GM18520 (cell line): ENCODE results near the gene TADA2B.

Experiments
- ATAC-seq: cut with Tn5 transposase; IDR thresholded peaks from one replicate; pipeline ENCODE4 v1.9.1; 2021; ENCODE audit not compliant: unreplicated experiment

TADA2B gene

DNA sequence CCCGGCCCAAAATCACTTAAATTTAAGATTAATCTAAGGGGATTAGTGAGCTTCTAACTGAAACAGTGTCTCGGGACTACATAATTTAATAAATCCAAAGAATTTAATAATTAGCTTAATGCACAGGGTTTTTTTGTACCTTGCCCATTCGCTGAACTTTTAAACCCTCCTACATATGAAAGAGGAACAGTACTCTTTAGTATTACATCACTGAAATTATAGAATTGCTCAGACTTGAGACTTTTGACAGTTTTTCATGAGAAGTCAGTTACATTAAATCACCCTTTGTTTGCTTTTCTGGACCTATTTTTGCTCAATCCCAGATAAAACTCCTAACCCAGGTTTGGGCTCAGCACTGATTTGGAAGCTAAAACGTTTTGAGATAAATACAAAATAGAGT is 2.4 kb upstream of the TADA2B start:
- ATAC-seq: no peak

DNA sequence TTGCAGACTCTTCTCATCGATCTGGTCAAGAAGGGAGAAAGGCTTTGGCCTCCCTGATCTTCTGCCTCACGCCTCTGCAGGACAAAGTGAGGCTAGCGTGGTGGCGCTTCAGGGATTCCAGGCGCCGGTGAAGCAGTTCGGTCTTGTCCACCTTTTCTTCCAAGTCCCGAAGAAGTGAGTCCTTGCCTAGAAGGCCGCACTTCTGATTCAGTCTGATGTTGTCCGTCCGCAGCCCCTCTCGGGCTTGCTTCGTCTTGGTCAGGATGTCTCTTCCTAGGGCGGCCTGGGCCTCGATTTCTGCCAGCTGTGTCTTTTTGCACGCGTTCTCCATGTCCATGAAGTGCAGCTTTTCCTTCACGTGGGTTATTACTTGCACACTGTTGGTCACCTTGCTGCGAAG is 1.9 kb upstream of the TADA2B start:
- no peak for ATAC-seq

DNA sequence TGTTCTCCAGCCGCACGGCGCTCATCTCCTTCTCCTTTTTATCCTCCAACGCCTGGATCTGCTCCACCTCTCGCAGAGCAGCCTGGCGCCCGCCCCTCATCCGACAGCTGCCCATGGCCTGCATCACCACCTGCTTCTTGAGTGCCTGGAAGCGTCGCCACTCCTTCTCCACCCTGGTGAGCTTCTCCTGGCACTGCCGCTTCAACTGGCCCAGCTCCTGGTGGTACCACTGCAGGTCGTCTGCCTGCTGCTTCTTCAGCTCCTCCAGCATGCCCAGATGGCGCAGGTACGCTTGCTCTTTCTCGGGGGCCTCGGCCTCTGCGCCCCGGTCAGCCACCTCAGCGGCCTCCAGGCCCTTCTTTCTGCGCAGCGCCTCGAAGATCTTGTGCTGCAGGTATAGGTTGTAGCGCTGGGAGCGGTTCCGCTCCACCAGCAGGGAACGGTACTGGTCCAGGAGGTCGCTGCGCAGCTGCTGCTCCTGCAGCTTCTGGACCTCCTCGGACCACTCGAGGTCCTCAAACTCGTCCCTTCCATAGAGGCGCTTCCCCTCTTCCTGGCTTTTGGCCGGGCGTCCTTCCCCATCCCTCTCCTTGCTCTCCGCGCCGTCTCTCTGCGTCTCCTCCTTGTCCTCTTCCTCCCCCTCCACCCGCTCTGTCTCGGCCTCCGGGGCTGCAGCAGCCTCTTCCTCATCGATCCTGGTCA is 1.2 kb upstream of the TADA2B start:
- ATAC-seq: no peak

DNA sequence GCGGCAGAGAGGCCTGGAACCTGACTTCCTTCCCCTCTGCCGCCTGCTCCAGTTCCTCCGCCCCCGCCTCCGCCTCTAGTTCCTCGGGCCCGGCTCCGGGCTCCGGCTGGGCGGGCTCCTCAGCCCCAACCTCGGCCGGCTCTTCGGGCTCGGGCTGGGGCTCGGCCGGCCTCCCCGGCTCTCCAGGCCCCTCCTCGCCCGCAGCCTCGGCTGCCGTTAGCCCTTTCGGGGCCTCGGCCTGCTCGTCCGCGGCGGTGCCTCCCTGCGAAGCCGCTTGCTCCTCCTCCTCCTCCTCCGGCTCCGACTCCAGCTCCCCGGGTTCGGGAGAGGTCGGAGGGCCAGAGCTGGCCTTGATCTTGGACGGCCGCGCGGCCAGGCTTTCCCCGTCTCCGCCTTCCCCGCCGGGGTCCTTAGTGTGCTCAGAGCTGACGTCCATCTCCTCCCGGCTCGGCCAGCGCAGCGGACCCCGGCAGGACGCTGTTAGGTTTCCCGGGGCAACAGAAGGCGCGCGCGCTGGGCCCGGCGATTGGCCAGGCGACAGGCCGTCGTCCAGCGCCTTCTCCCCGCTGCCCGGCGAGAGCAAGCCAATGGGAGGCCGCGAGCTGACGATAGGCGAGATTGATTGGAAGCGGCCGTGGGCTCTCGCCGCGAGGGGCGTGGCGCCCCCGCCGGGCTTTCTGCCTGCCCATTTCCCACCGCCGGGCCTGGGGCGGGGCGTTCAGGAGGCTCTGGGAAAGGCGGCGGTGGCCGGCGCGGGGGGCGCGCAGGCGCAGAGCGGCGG is 479 bp upstream of the TADA2B start:
- peak; percentile 80 for ATAC-seq

DNA sequence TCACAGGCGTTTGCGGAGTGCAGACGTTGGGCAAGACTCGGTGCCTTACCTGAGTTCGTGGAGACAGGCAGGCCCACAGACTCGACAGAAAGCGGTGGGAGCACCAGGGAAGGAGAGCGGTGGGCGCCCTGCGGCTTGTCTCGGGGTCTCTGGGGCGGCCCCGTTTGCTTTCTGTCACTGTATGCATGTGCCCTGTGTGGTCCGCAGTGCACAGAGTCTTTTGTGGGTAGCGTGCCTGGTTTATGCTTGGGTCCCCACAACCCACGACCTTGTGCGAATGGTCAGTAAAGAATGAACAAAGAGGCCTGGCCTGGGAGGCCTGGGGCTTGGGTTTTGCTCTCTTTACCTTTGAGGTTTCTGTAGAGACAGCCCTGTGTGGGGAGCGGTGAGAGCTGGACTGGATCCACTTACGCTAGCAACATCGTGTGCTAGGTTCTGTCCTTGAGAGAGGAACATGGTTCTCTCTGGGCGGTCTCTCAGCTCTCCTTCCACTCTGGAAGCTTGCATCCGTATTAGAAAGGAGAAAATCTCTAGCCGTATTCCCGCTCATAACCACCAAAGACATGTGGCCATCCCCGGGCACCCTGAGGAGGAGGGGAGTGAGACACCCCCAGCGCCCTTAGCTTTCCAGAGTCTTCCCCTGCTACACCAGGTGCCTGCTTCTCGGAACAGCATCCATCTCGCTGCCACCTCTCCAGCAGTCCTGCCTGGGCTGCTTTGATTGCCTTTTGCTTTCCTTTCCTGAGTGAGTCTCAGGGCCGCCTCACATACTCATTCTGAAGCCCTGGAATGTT is 1.2 kb downstream of the TADA2B start:
- no peak for ATAC-seq

DNA sequence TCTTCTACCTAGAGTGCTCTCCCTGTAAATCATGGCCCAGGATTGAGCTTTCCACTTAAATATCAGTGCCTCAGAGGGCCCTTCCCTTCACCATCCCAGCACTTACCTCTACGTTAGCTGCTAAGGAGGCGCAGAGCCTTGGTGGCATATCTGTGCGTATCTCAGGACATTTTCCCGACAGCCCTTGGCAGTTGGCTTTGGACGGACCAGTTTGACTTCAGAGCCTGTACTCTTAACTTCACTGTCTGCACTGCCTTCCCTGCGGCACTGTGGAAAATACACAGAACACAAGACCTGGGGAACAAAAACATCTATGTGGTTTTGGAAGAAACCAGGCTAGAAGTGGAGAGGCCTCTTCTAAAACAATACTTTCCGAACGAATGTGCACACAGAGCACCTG is 2.4 kb downstream of the TADA2B start:
- ATAC-seq: no peak

DNA sequence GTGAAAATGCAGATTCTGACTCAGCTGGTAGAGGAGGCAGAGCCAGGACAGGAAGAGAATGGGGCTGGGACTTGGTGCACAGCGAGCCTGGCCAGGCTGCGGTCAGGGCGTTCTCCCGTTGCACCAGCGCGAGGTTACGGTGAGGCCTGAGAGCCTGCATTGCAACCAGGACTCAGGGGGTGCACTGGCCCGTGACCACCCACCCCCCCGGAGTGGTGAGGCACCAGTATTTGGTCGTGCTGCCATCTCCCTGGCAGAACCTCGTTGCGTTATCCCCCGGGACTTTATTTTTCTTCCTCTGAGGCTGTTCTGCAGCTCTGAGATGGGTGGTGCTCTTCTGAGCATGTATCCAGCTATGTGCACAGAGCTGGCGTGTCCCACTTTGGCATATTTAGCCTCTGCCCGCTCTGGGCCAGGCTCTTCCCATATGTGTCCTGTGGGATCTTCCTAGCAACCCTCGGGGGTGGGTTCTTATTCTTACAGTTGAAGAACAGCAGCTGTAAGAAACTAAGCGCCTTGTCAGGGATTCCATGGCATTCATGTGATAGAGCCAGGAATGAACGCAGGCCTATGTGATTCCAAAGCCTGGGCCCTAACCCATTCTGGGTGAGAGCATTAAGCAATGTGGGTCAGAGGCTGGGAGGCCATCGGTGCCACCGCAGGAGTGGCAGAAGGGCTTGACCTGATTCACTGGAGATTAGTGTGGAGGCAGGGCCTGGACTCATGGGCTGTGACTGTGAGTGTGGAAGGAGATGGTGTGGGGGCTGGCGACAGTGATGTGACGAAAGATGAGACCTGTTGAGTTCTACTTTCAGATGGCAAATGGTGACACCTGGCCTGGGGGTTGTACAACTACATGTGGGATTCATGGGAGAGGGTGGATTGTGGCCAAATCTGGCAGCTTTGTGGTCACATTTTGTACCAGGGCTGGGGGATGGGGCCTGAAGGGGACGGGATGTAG is 3.1 kb downstream of the TADA2B start:
- ATAC-seq: no peak

DNA sequence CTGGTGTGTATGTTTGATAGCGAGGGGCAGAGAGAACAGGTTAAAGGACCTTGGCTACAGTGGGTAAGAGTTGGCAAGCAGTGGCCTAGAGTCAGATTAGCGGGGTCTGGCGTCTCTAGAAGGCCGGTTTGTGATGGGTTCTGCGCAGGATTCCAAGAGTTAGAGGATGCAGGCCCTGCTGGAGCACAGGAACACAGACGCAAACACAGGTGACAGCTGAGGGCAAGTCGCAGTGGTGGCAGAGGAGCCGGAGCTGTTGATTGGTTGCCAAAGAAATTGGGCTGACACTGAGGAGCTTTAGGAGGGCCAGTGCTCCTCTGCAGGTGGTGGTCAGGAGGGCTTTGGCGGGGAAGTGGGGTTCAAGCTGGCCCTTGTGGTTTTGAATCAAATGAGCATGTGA is 3.8 kb downstream of the TADA2B start:
- ATAC-seq: no peak

DNA sequence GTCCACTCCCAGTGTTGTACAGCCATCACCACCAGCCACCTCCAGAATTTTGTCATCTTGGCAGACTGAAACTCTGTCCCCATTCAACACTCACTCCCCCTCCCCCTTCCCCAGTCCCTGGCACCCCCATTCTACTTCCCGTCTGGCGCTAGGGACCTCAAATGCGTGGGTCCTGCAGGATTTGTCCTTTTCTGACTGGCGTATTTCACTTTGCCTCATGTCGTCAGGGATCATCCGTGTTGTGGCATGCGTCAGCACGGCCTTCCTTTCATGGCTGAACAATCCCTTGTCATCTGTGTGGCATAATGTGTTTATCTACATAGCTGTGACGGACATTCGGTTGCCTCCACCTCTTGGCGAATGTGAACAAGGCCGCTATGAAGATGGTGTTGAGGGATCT is 5.5 kb downstream of the TADA2B start:
- no peak for ATAC-seq

DNA sequence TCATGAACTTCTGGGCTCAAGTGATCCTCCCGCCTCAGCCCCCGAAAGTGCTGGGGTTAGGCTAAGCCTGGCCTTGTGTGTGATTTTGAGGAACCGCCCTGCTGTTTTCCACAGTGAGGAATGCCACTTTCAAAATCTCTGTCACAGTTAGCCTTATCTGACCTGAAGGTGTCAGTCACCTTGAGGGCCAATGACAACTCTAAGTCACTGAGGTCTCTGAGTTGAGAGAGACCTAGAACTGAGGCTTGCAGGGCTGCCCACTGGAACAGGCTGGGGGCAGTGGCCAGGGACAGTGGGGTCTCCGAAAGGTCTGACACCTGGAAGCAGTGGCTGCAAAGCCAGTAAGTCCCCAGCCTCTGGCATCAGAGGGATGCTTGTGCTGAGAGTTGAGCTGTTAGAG is 6.1 kb downstream of the TADA2B start:
- ATAC-seq: no peak

DNA sequence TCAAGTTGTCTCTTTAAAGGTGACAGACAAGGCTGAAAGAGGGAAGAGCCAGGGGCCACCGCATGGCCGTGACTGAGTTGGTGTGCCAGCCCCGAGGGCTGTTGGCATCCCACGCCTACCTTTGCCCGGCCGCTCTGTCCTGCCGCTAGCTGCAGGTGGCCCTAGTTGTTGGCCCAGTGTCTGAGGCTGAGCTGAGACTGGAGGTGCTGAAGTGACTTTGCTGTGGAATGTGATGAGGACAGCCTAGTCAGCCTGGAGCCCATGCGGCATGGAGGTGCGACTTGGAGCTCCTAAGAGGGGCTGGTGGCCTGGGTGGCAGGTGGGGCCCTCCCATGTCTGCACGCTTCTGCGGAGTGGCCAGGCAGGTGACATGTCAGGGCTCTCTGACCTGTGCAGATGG is 6.6 kb downstream of the TADA2B start:
- no peak for ATAC-seq

DNA sequence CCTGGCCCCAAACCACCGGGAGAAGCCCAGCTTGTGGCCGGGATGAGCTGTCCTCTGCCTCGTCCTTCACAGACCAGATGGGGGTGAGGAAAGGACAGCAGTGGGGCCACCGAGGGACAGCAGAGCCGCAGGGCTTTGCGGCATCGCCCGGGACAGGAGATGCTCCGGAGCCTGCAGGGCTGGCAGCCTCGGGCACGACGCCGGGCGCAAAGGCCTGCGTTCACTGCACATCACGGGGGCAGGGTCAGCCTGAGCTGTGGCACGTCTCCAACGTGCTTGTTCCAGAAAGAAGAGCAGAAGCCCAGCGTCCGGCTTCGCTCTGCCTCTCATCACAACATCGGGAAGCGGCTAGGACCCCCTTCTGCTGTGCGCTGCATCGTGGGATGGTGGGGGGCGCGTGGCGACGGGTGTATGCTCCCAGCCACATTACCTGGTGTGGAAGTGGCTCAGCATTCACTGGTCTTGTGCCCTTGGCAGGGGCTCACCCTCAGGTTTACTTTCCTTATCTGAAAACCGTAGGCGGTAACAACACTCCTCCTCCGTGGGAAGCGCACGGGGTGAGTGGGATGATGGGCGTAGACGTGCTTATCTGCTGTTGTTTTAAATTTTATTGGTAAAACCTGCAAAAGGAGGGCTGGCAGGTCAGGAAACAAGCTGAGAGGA is 7.4 kb downstream of the TADA2B start:
- no peak for ATAC-seq

DNA sequence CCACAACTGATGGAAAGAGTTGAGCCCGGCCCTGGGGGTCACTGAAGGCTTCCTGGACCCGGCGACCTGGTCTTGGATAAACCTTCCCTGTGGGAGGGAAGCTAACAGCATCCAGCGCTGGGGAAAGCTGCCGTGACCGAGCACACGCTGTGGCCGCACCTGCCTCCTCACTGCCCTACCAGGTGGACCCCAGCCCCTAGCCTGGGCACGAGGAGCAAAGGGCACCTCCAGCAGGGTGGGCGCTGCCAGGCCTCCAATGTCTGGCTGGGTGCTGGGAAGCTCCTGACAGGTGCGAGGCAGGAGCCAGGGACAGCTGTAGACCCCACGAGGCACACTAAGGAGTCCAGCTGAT is 7.9 kb downstream of the TADA2B start:
- no peak for ATAC-seq

DNA sequence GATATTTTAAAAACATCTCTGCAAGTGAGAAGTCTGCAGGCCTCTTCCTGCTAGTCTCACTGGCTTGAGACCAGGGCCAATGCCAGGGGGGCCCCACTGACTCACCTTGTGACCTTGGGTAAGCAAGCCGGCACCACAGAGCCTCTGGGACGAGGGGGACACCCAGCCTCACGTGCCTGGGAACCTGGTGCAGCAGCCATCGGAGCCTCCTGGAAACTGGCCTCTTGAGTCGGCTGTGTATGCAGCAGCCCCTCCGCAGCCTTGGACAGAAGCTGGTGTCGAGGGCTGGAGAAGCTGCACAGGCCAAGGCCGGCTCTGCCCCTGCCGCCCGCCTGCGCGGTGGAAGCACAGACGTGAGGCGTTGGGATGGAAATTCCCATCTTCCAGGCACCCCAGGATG is 8.7 kb downstream of the TADA2B start:
- ATAC-seq: no peak

DNA sequence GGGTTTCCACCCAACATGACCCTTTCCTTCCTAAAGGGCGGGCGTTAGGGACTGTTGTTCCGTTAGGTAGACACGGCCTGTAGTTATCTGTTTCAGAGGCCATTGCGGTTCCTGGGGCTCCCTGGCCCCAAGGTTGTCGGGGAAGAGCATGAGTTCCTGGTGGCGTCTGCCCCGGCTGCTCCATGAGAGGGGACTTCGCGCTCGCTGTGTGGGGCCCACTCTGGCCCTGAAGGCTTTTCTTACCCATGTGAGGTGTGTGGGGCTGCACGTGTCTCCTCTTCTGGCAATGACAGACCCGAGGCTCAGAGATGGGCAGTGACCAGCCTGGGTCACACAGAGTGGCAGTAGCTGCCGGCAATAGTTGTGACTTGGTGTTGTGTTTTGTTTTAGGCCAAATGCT is 9.1 kb downstream of the TADA2B start:
- ATAC-seq: no peak

DNA sequence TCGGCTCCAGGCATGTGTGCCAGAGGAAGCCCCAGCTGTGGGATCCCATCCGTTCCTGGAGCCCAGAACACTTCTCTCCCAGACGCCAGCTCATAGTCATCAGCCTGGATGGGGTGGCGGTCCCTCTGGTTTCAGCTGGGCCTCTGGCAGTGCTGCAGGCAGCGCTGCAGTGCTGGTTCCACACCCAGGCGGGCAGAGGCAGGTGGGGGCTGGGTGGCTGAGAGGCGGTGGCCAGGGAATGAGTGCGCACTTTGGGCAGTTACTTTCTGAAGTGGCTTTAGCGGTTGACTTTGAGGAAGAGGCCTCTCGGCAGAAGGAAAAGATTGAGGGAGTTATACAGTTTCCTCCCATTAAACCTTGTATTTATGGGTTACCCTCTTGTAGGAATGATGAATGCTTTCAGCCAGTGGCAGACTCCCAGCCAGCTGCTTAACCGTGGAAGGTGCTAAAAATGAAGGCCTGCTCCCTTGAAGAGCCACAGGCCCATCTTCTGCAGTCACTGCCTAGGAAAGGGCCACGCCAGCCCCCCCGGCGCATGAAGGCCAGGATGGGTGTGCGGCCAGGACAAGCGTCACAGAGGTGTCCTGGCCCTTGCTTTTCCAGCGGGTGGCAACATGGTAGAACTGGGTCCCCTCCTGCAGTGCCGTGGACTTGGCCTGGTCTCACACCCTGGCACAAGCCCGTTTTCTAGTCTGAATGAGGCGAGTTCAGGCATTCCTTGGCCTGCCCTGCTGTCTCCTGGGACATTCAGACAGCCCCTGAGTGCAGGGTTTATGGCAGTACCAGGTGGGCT is 9.9 kb downstream of the TADA2B start:
- no peak for ATAC-seq

DNA sequence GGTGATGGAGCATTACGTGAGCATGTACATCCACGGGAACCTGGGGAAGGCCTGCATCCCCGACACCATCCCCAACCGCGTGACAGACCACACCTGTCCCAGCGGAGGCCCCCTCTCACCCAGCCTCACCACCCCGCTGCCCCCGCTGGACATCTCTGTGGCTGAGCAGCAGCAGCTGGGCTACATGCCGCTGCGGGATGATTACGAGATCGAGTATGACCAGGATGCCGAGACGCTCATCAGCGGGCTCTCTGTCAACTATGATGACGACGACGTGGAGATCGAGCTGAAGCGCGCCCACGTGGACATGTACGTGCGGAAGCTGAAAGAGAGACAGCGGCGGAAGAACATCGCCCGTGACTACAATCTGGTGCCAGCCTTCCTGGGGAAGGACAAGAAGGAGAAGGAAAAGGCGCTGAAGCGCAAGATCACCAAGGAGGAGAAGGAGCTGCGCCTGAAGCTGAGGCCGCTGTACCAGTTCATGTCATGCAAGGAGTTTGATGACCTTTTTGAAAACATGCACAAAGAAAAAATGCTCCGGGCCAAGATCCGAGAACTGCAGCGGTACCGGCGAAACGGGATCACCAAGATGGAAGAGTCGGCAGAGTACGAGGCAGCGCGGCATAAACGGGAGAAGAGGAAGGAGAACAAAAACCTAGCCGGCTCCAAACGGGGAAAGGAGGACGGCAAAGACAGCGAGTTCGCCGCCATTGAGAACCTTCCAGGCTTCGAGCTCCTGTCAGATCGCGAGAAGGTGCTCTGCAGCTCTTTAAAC is 11.1 kb downstream of the TADA2B start:
- no peak for ATAC-seq

DNA sequence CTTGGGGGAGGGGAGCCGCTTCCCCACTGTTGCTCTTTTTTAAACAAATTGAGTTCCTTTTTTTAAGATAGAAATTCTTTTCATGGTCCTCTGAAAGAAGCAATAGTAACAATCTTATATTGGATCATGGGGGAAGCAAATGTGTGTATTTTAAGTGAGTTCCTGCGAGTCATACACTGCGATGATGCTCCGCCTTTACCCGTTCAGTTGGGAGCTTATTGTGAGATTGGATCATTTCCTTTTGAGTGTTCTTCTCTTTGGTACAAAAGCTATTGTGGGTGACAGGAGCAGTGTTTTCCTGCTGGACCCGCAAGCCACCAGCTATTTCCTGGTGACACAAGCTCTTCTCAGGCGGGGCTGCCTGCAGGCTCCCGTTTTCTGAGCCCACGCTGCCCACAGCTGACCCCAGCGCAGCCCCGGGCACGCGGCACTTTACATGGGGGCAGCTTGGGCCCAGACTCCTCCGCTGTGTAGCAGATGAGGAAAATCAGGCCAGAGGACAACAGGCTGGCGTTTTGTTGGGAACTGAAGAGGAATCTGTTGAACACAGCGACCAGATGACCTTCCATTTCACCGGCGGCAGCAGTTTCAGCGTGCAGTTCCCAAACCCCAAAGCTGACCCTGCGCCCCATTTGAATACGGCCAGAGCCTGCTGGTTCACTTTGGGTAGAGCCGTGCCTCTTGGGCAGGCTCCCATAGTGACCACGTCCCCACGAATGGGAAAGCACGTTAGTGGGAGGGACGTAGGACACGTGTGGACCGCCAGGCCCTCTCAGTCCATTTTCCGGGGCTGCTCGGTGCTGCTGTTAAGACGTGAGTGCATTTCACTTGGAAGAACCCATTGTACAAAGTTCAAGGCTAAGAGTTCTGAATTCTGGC is 12.2 kb downstream of the TADA2B start:
- no peak for ATAC-seq
